Stimulated activated naive B cell treated with anti-CD40 and anti-IgM and Interleukin-4, amounts not matched to agents 10 μg/mL and 1 μg/mL and 100 μg/mL, for 72 hours (primary cell): ENCODE results near the gene TTC7B.

ENCODE experiments used
- ATAC-seq, 2 donors: fragments of 150-1000 bp; cut with Tn5 transposase; replicated peaks; 2 replicates each; pipeline ENCODE4 v1.10.0; 2021; ENCODE audit warnings: moderate library complexity in 1 of 2
- DNase-seq: peaks from one replicate; pipeline ENCODE4 v3.0.0; 2021
- H3K27ac Mint-ChIP-seq: one replicate; pipeline ENCODE4 v1.8.0; 2022; ENCODE audit warnings: mild to moderate bottlenecking, mixed read lengths
- H3K27me3 Mint-ChIP-seq, 2 donors: one replicate each; pipeline ENCODE4 v1.8.0; 2022; ENCODE audit warnings: mixed read lengths in 2 of 2
- H3K36me3 Mint-ChIP-seq, 2 donors: one replicate each; pipeline ENCODE4 v1.8.0; 2022; ENCODE audit warnings: mixed read lengths in 2 of 2, mild to moderate bottlenecking in 1 of 2
- H3K4me1 Mint-ChIP-seq, 2 donors: one replicate each; pipeline ENCODE4 v1.8.0; 2022; ENCODE audit warnings: mixed read lengths in 2 of 2, mild to moderate bottlenecking in 1 of 2
- H3K4me3 Mint-ChIP-seq, 2 donors: one replicate each; pipeline ENCODE4 v1.8.0; 2022; ENCODE audit warnings: mild to moderate bottlenecking in 2 of 2, mixed read lengths in 2 of 2, moderate library complexity in 1 of 2
- H3K9me3 Mint-ChIP-seq, 2 donors: one replicate each; pipeline ENCODE4 v1.8.0; 2022; ENCODE audit warnings: mixed read lengths in 2 of 2, mild to moderate bottlenecking in 1 of 2

The TTC7B gene

DNA sequence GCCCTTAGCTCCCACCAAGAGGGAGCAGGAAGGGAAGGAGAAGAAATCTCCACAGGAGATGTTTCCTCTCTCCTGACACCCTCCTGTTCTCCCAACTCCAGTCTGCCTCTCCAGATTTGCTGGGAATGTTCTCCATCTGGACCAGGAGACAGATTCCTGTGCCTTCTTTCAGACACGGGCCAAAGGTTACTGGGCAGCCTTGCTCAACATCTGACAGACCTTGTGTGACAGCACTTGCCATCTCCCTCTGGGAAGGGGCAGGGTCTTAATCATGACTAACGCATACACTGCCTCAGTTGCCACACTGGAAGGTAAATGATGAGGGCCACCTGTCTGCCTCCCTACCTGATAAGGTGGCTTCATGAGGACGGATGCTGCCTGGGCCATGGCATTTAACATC, 2.5 kb upstream of the TTC7B start:
- peaks cover 1 to 3% of the 10 kb centered on the region in 2 donors for H3K36me3 Mint-ChIP-seq
- H3K27ac Mint-ChIP-seq: no peak overlapping the region
- peaks cover under 1 to 2% of the 10 kb centered on the region in 2 donors for H3K9me3 Mint-ChIP-seq
- ATAC-seq: no peak
- no peak for DNase-seq
- H3K4me1 Mint-ChIP-seq: peaks cover 7 to 17% of the 10 kb centered on the region in 2 donors
- H3K4me3 Mint-ChIP-seq: no peak overlapping the region
- peaks cover 13 to 24% of the 10 kb centered on the region in 2 donors for H3K27me3 Mint-ChIP-seq

DNA sequence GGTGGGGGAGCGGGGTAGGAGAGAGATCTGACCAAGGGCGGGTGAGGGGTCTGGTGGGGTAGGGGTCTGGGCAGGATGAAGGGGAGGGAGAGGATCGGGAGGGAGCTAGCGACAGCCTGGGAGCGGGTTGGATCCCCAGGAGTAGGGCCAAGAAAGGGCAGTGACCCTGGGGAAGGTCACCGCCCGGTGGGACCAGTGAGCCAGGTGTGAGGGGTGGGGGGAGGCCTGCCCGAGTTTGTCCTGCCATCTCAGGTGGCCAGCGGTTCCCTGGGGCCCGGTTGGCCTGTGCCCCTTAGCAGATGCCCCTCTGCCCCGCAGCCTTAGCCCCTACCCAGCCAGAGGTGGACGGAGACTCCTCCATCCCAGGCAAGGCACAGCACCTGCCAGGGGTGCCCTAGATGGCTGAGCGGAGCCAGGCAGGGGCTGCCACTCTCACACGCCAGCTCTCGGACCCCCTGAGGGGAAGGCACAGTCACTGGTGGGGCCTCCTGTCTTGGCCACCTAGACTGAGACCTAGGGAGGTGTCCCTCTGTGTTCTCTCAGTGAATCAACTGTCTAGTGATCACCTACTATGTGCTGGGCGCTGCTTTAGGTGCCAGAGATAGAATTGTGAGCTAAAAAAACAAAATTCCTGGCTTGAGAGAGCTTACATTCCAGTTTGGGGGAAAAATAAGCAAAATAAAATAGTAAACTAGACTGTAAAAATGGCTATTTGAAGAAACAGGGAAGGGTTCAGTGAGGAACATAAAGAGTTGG, 629 bp upstream of the TTC7B start:
- H3K4me3 Mint-ChIP-seq: peak overlapping the region; percentile 59 to 61
- peaks cover 13 to 24% of the 10 kb centered on the region in 2 donors for H3K27me3 Mint-ChIP-seq
- no peak for ATAC-seq
- DNase-seq: no peak
- peaks cover 7 to 17% of the 10 kb centered on the region in 2 donors for H3K4me1 Mint-ChIP-seq
- no peaks in the 10 kb centered on the region for H3K36me3 Mint-ChIP-seq
- H3K27ac Mint-ChIP-seq: no peak overlapping the region
- no peaks in the 10 kb centered on the region for H3K9me3 Mint-ChIP-seq

DNA sequence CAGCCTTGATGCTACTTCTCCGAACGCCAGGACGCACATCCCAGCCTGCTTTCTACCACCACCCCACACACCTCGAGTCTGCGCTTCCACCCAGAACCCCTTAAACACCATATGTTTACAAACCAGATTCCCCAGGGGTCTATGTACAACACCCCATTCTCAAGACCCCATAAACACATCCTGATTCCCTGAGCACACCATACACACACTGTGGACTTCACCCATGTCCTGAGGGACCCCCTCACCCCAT, 733 bp downstream of the TTC7B start:
- no peaks in the 10 kb centered on the region for H3K9me3 Mint-ChIP-seq
- ATAC-seq (no peak), DNase-seq (no peak)
- peaks cover 3 to 12% of the 10 kb centered on the region in 2 donors for H3K4me1 Mint-ChIP-seq
- peaks cover 13 to 24% of the 10 kb centered on the region in 2 donors for H3K27me3 Mint-ChIP-seq
- H3K4me3 Mint-ChIP-seq: peak overlapping the region; percentile 55 to 65
- no peak overlapping the region for H3K27ac Mint-ChIP-seq
- no peaks in the 10 kb centered on the region for H3K36me3 Mint-ChIP-seq

GRCh38 chr14:90814806-90815571, 1.2 kb downstream of the TTC7B start:
- Mint-ChIP-seq H3K27me3 (peaks cover 13 to 24% of the 10 kb centered on the region in 2 donors), H3K27ac (no peak overlapping the region), H3K4me1 (peaks cover 3 to 7% of the 10 kb centered on the region in 2 donors), H3K36me3 (no peaks in the 10 kb centered on the region), H3K9me3 (no peaks in the 10 kb centered on the region), H3K4me3 (peak overlapping the region; percentile 55 to 65)
- no peak for DNase-seq
- no peak for ATAC-seq

DNA sequence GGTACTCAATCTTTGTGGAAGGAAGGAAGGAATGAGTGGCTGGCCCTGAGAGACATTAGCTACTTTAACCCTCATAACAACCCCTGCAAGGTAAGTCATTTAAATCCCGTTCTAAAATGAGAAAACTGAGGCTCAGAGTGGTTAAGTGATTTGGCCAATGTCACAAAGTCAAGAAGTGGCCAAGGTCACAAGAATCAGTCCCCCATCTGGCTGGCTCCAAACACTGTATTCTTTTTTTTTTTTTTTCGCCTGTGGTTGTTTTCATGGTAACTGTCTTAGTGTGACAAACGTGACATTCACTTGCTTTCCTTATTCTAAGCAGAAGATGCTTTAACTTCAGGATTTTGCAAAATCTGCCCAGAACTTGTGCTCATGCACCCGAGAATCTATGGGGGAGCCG, 2.8 kb downstream of the TTC7B start:
- Mint-ChIP-seq H3K4me1 (peaks cover 3 to 6% of the 10 kb centered on the region in 2 donors), H3K36me3 (no peaks in the 10 kb centered on the region), H3K27me3 (peaks cover 13 to 24% of the 10 kb centered on the region in 2 donors), H3K27ac (no peak overlapping the region), H3K9me3 (no peaks in the 10 kb centered on the region), H3K4me3 (no peak overlapping the region)
- DNase-seq: no peak
- no peak for ATAC-seq

- H3K36me3 Mint-ChIP-seq: no peaks in the 10 kb centered on the region
- peaks cover 3 to 6% of the 10 kb centered on the region in 2 donors for H3K4me1 Mint-ChIP-seq
- ATAC-seq: no peak
These were observed 4.1 kb downstream of the TTC7B start for GRCh38 chr14:90812109-90812508.

GRCh38 chr14:90811641-90812040, 4.6 kb downstream of the TTC7B start:
- DNase-seq (no peak), ATAC-seq (no peak)
- H3K27me3 Mint-ChIP-seq: peaks cover 6 to 7% of the 10 kb centered on the region in 2 donors
- no peaks in the 10 kb centered on the region for H3K36me3 Mint-ChIP-seq
- H3K9me3 Mint-ChIP-seq: no peaks in the 10 kb centered on the region
- H3K4me1 Mint-ChIP-seq: peaks cover 3 to 6% of the 10 kb centered on the region in 2 donors
- H3K27ac Mint-ChIP-seq: no peak overlapping the region
- no peak overlapping the region for H3K4me3 Mint-ChIP-seq

More at GRCh38 chr14:90812109-90812508, 4.1 kb downstream of the TTC7B start:
- Mint-ChIP-seq H3K27me3 (peaks cover 8 to 11% of the 10 kb centered on the region in 2 donors), H3K9me3 (no peaks in the 10 kb centered on the region), H3K27ac (no peak overlapping the region), H3K4me3 (no peak overlapping the region)
- no peak for DNase-seq

- H3K27ac Mint-ChIP-seq: no peak overlapping the region
- DNase-seq (no peak), ATAC-seq (no peak)
- peaks cover 3 to 6% of the 10 kb centered on the region in 2 donors for H3K4me1 Mint-ChIP-seq
- no peak overlapping the region for H3K4me3 Mint-ChIP-seq
- H3K27me3 Mint-ChIP-seq: peaks cover 6 to 7% of the 10 kb centered on the region in 2 donors
- no peaks in the 10 kb centered on the region for H3K36me3 Mint-ChIP-seq
- no peaks in the 10 kb centered on the region for H3K9me3 Mint-ChIP-seq
These were observed 5.4 kb downstream of the TTC7B start for GRCh38 chr14:90810806-90811205.

DNA sequence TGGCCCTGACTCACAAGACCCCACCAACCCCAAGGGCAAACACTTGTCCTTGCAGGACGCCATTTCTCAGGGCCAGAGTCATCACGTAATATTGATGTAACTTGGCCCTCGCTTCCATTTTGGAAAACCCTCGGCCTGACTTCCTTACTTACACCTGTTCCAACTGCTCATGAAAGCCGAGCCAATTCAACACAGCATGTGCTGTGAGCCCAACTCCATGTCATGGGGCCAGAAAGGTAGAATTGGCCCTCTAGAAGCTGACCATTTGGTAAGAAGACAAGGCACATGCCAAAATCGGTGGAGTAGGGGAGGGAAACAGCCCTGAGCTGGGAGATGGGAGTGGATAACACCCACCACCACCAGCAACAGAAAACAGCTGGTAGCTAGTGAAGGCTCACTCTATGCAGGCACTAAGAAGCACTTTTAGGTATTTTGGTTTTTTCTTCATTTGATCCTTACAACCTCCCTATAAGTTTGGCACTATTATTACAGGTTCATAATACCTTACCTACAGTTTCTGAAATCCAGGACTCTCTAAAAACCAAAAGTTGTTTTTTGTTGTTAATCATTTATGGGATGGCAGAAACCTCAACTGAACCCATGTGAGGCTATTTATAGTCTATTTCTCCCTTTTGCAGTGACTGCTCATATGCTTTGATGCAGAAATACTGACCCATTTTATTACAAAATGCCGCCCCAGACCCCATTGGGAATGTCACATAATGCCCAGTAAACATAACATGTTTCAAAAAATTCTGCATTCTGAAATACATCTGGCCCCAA, 6.5 kb downstream of the TTC7B start:
- Mint-ChIP-seq H3K36me3 (no peaks in the 10 kb centered on the region), H3K27me3 (no peaks in the 10 kb centered on the region), H3K27ac (no peak overlapping the region), H3K9me3 (no peaks in the 10 kb centered on the region), H3K4me1 (no peaks in the 10 kb centered on the region), H3K4me3 (no peak overlapping the region)
- DNase-seq: no peak
- no peak for ATAC-seq

DNA sequence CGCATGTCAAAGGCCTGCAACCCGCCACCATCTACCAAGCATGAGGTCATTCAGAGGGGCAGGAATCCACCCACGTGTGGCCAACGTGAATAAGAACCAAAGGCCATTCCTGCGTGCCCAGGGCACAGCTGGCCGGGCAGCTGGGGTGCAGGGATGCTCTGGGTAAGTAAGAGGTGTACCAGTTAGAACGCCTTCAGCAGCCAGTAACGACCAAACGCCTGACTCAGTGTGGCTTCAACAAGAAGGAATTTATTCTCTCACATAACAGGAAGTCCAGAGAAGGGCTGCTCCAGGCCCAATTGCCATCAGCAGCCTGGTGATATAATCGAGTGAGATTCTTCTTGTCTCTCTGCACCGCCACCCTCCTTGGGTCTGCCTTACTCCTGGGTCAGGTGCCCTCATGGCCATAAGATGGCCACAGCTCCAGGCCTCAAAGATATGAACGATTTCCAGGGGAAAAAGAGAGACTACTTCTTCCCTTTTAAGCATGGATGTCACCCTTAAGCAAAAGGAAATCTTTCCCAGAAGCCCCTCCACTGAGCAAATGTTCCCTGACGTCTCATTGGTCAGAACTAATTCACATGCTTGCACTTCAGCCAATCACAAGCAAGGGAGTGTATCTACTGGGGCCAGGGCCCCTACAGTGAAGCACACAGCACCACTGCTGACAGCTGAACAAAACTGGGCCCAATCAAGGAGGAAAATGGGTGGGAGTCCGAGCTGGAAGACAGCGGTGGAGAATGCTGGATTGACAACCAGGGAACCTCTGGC, 7.3 kb downstream of the TTC7B start:
- no peaks in the 10 kb centered on the region for H3K27me3 Mint-ChIP-seq
- ATAC-seq (no peak), DNase-seq (no peak)
- H3K4me3 Mint-ChIP-seq: no peak overlapping the region
- H3K27ac Mint-ChIP-seq: no peak overlapping the region
- H3K36me3 Mint-ChIP-seq: no peaks in the 10 kb centered on the region
- no peaks in the 10 kb centered on the region for H3K4me1 Mint-ChIP-seq
- H3K9me3 Mint-ChIP-seq: no peaks in the 10 kb centered on the region

GRCh38 chr14:90807060-90807459, 9.2 kb downstream of the TTC7B start:
- no peaks in the 10 kb centered on the region for H3K9me3 Mint-ChIP-seq
- no peaks in the 10 kb centered on the region for H3K36me3 Mint-ChIP-seq
- H3K27ac Mint-ChIP-seq: no peak overlapping the region
- ATAC-seq (no peak), DNase-seq (no peak)
- H3K27me3 Mint-ChIP-seq: no peaks in the 10 kb centered on the region
- H3K4me3 Mint-ChIP-seq: no peak overlapping the region
- no peaks in the 10 kb centered on the region for H3K4me1 Mint-ChIP-seq

GRCh38 chr14:90805662-90806540, 10.3 kb downstream of the TTC7B start:
- Mint-ChIP-seq H3K27me3 (no peaks in the 10 kb centered on the region), H3K9me3 (no peaks in the 10 kb centered on the region), H3K4me1 (no peaks in the 10 kb centered on the region), H3K36me3 (no peaks in the 10 kb centered on the region), H3K27ac (no peak overlapping the region), H3K4me3 (no peak overlapping the region)
- DNase-seq (no peak), ATAC-seq (no peak)

GRCh38 chr14:90805084-90805391, 11.2 kb downstream of the TTC7B start:
- Mint-ChIP-seq H3K27ac (no peak overlapping the region), H3K4me3 (no peak overlapping the region), H3K9me3 (no peaks in the 10 kb centered on the region), H3K36me3 (no peaks in the 10 kb centered on the region), H3K4me1 (no peaks in the 10 kb centered on the region), H3K27me3 (no peaks in the 10 kb centered on the region)
- DNase-seq (no peak), ATAC-seq (no peak)
